MM.1S (cell line): ENCODE results near the gene KRTAP1-4.

Experiments
- EZH2 ChIP-seq: fragments of 300-600 bp; sonication (generic); optimal IDR thresholded peaks from 2 replicates; pipeline ENCODE3; 2017; ENCODE audit warnings: low read depth, mild to moderate bottlenecking, antibody characterized with exemption, low read length, mixed read lengths
- TF ChIP-seq, protein P1 (sequence below): fragments of 300-600 bp; sonication (generic); IDR thresholded peaks from 2 replicates; pipeline ENCODE4 v1.5.1; 2016; ENCODE audit warnings: antibody characterized with exemption, low read length, mixed read lengths

- TF ChIP-seq EZH2 = no peak
- TF ChIP-seq, protein P1, sequence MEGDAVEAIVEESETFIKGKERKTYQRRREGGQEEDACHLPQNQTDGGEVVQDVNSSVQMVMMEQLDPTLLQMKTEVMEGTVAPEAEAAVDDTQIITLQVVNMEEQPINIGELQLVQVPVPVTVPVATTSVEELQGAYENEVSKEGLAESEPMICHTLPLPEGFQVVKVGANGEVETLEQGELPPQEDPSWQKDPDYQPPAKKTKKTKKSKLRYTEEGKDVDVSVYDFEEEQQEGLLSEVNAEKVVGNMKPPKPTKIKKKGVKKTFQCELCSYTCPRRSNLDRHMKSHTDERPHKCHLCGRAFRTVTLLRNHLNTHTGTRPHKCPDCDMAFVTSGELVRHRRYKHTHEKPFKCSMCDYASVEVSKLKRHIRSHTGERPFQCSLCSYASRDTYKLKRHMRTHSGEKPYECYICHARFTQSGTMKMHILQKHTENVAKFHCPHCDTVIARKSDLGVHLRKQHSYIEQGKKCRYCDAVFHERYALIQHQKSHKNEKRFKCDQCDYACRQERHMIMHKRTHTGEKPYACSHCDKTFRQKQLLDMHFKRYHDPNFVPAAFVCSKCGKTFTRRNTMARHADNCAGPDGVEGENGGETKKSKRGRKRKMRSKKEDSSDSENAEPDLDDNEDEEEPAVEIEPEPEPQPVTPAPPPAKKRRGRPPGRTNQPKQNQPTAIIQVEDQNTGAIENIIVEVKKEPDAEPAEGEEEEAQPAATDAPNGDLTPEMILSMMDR = no peak
These were observed 9.7 kb downstream of the KRTAP1-4 start for GRCh38 chr17:41020336-41020735.
